Gastrocnemius medialis (tissue), 4 donors: ENCODE data around the gene GATC. TPM values are rescaled to one million over a fixed set of nuclear protein-coding genes. Genes with fewer than 3 reads are reported as not detected.

ENCODE experiments used
- ATAC-seq, 2 donors: fragments of 150-250 bp; one replicate each; pipeline ENCODE4 v1.9.1; 2016
- DNase-seq, 2 donors: peaks; one replicate each; pipeline ENCODE4 v3.0.0-alpha.2; 2019
- H3K27ac ChIP-seq, 4 donors: fragments of 200-600 bp; sonication (generic); 1 replicate in 1 of 4; 2 replicates in 3 of 4; pipeline ENCODE4 v1.5.1; 2016 to 2018; ENCODE audit warnings: mild to moderate bottlenecking in 2 of 4, moderate library complexity in 1 of 4
- H3K27me3 ChIP-seq, 3 donors: fragments of 200-600 bp; sonication (generic) in 2 of 3; 1 replicate in 1 of 3; 2 replicates in 2 of 3; pipeline versions ENCODE4 v1.5.1 to v1.6.0; 2016 to 2019; ENCODE audit warnings: mild to moderate bottlenecking in 1 of 3, moderate library complexity in 1 of 3
- H3K36me3 ChIP-seq, 2 donors: fragments of 200-600 bp; sonication (generic) in 1 of 2; one replicate each; pipeline ENCODE4 v1.5.1; 2017 to 2018
- H3K4me1 ChIP-seq, 2 donors: fragments of 200-600 bp; sonication (generic) in 1 of 2; one replicate each; pipeline ENCODE4 v1.5.1; 2016 to 2017; ENCODE audit warnings: mild to moderate bottlenecking in 2 of 2
- H3K4me3 ChIP-seq, 4 donors: fragments of 200-600 bp; sonication (generic) in 3 of 4; 1 replicate in 1 of 4; 2 replicates in 3 of 4; pipeline ENCODE4 v1.5.1; 2016 to 2019; ENCODE audit warnings: mild to moderate bottlenecking in 2 of 4
- H3K9me3 ChIP-seq, 3 donors: fragments of 200-600 bp; sonication (generic) in 2 of 3; 1 replicate in 1 of 3; 2 replicates in 2 of 3; pipeline ENCODE4 v1.5.1; 2016 to 2019
- POLR2A ChIP-seq, 2 donors: fragments of 450-650 bp; IDR thresholded peaks; one replicate each; pipeline ENCODE4 v1.6.1; 2017; ENCODE audit warnings: antibody characterized with exemption in 2 of 2, mild to moderate bottlenecking in 2 of 2, moderate library complexity in 2 of 2
- in situ Hi-C, 4 donors: fragments of 200-750 bp; cut with MboI; loops; one replicate each; pipeline versions ENCODE4 v1.15.0 to v1.8.0; 2017; ENCODE audit warnings: low sequenced_read_pairs in 4 of 4
- intact Hi-C: fragments of 100-400 bp; cut with DNase I; formaldehyde crosslinking; loops from one replicate; pipeline ENCODE4 v1.15.1; 2023; ENCODE audit warnings: low total_unique reads
- total RNA-seq, 4 donors: library from RNA; depleted of rRNA; stranded (reverse); fragments of >200 nt; gene quantifications; one replicate each; pipeline versions ENCODE4 v1.1.0 to v1.2.3, GENCODE V29; 2016
- TF ChIP-seq, protein P1 (sequence below), 5 experiments: fragments of 450-650 bp in 3 of 5; fragments of 200-600 bp in 2 of 5; sonication (generic) in 2 of 5; IDR thresholded peaks in 4 of 5; conservative IDR thresholded peaks in 1 of 5; 1 replicate in 4 of 5; 2 replicates in 1 of 5; pipeline ENCODE4 v1.5.1; 2016 to 2019; ENCODE audit warnings: antibody characterized with exemption in 5 of 5, mild to moderate bottlenecking in 3 of 5, moderate library complexity in 3 of 5

Gene GATC
- total RNA-seq, 4 donors from 2014 or later = 14.5 to 20.7 (median 18.4) TPM

DNA sequence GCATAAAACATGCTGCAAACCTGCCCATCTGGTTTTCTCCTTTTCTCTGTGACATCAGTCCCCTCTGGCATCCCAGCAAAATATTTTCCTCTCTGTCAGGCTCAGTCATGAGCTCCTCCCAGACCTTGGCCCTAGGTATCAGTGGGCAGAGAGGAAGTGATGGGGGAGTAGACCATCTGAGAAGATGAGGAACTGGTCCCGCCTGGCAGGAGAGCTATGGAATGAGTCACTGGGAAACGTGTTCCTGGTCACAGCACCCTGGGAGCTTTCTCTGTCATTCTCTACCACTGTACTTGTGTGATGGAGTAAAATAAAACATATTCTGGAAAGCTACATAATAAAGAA lies 28.3 kb downstream of the GATC start:
- TF ChIP-seq POLR2A (IDR thresholded peaks at IDR 0.05) = no peak
- TF ChIP-seq, protein P1, sequence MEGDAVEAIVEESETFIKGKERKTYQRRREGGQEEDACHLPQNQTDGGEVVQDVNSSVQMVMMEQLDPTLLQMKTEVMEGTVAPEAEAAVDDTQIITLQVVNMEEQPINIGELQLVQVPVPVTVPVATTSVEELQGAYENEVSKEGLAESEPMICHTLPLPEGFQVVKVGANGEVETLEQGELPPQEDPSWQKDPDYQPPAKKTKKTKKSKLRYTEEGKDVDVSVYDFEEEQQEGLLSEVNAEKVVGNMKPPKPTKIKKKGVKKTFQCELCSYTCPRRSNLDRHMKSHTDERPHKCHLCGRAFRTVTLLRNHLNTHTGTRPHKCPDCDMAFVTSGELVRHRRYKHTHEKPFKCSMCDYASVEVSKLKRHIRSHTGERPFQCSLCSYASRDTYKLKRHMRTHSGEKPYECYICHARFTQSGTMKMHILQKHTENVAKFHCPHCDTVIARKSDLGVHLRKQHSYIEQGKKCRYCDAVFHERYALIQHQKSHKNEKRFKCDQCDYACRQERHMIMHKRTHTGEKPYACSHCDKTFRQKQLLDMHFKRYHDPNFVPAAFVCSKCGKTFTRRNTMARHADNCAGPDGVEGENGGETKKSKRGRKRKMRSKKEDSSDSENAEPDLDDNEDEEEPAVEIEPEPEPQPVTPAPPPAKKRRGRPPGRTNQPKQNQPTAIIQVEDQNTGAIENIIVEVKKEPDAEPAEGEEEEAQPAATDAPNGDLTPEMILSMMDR (IDR thresholded peaks at IDR 0.05 in 4 of 5, conservative IDR thresholded peaks at IDR 0.05 in 1 of 5) = no peak
- peaks cover 7 to 19% of the 10 kb centered on the region in 2 donors for H3K4me1 ChIP-seq
- H3K27me3 ChIP-seq = no peaks in the 10 kb centered on the region
- in situ Hi-C loops = no loop called here
- no peak overlapping the region for H3K4me3 ChIP-seq
- DNase-seq (no peak), ATAC-seq (no peak)
- intact Hi-C loops = no loop called here
- no peaks in the 10 kb centered on the region for H3K9me3 ChIP-seq
- no peak overlapping the region for H3K27ac ChIP-seq
- H3K36me3 ChIP-seq = no peaks in the 10 kb centered on the region

DNA sequence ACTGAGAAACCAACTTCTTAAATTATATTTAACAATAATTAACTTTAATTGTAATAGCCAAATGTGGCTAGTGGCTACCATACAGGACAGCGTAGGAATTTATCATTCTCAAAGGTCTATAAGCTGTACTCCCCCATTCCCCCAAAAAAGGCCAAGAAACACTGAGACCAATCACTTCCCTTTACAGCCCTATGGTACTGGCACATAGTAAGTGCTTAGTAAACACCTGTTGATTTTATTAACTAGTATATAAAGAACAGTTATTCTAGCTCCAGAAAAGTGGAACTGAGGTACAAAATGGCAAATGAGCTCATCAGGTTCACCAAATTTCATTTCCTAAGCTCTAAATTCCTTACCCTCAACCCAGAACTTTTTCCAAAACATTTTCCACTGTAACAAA lies 29.4 kb downstream of the GATC start:
- no peaks in the 10 kb centered on the region for H3K36me3 ChIP-seq
- no peaks in the 10 kb centered on the region for H3K27me3 ChIP-seq
- no peak overlapping the region for H3K27ac ChIP-seq
- H3K4me1 ChIP-seq = peaks cover 0 to 13% of the 10 kb centered on the region in 2 donors
- no peak overlapping the region for H3K4me3 ChIP-seq
- intact Hi-C loops = no loop called here
- ATAC-seq (no peak), DNase-seq (no peak)
- H3K9me3 ChIP-seq = no peaks in the 10 kb centered on the region
- in situ Hi-C loops = no loop called here
- TF ChIP-seq, protein P1 (IDR thresholded peaks at IDR 0.05 in 4 of 5, conservative IDR thresholded peaks at IDR 0.05 in 1 of 5) = no peak
- no peak for TF ChIP-seq POLR2A (IDR thresholded peaks at IDR 0.05)

DNA sequence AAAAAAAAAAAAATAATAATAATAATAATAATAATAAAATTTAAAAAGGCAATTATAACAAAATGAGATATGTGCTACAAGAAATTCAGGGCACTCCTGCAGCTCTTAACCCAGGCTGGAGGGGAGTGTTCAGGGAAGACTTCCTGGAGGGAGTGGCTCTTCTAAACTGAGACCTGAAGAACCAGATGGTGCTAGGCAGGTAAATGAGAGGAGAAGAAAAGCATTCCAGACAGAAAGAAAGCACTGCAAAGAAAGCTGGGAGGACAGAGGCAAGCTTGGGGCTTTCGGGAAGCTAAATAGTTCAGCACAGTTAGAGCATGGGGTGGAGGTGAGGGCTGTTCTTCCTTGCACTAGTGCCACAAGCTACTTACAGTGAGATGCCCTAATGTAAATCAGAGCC lies 33.2 kb downstream of the GATC start:
- in situ Hi-C loops = no loop called here
- no peak for TF ChIP-seq POLR2A (IDR thresholded peaks at IDR 0.05)
- TF ChIP-seq, protein P1 (IDR thresholded peaks at IDR 0.05 in 4 of 5, conservative IDR thresholded peaks at IDR 0.05 in 1 of 5) = no peak
- no peak for ATAC-seq
- H3K36me3 ChIP-seq = no peaks in the 10 kb centered on the region
- no peak overlapping the region for H3K4me3 ChIP-seq
- no peaks in the 10 kb centered on the region for H3K9me3 ChIP-seq
- H3K27ac ChIP-seq = no peak overlapping the region
- no peak for DNase-seq
- intact Hi-C loops = no loop called here
- H3K27me3 ChIP-seq = no peaks in the 10 kb centered on the region
- no peaks in the 10 kb centered on the region for H3K4me1 ChIP-seq

GRCh38 chr12:120480211-120480610 lies 34.0 kb downstream of the GATC start:
- in situ Hi-C loops (no loop called here), intact Hi-C loops (no loop called here)
- no peaks in the 10 kb centered on the region for H3K27me3 ChIP-seq
- H3K36me3 ChIP-seq = no peaks in the 10 kb centered on the region
- no peaks in the 10 kb centered on the region for H3K9me3 ChIP-seq
- H3K4me3 ChIP-seq = no peak overlapping the region
- no peak for ATAC-seq
- no peak for DNase-seq
- no peaks in the 10 kb centered on the region for H3K4me1 ChIP-seq
- TF ChIP-seq, protein P1 (IDR thresholded peaks at IDR 0.05 in 4 of 5, conservative IDR thresholded peaks at IDR 0.05 in 1 of 5) = no peak
- TF ChIP-seq POLR2A (IDR thresholded peaks at IDR 0.05) = no peak
- H3K27ac ChIP-seq = no peak overlapping the region

DNA sequence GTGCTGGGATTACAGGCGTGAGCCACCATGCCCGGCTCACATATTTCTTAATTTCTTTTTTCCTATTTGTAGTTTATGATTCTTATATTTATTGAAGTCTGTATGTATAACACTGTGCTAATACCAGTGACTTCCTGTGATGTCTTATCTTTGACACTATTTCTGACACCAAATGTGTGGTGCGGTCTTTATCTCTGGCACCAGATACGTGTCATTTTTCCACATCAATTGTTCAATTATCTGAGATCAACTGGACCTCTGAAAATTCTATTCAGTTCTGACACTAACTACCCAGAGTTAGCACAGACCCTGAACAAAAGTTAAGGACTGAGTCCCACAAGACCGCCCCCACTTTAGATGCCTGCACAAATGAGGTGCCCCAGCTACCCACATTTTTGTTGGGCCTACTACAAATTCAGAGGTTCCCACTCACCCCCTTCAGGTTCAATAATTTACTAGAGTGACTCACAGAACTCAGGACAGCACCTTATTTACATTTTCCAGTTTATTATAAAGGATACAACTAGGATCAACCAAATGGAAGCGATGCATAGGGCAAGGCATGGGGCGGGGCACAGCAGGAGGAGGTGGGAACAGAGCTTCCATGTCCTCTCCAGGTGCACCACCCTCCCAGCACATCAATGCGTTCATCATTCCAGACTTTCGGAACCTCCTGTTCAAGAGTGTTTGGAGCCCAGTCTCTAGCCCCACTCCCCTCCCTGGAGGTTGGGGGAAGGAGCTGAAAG lies 35.0 kb downstream of the GATC start:
- TF ChIP-seq, protein P1 (IDR thresholded peaks at IDR 0.05 in 4 of 5, conservative IDR thresholded peaks at IDR 0.05 in 1 of 5) = no peak
- no peak for TF ChIP-seq POLR2A (IDR thresholded peaks at IDR 0.05)
- no peaks in the 10 kb centered on the region for H3K36me3 ChIP-seq
- no peak for ATAC-seq
- DNase-seq = no peak
- H3K27me3 ChIP-seq = no peaks in the 10 kb centered on the region
- intact Hi-C loops = no loop called here
- H3K4me1 ChIP-seq = no peaks in the 10 kb centered on the region
- H3K4me3 ChIP-seq = no peak overlapping the region
- no peak overlapping the region for H3K27ac ChIP-seq
- no peaks in the 10 kb centered on the region for H3K9me3 ChIP-seq
- in situ Hi-C loops = no loop called here
